ENCODE data around the gene WDR64.
"Not testable (repeated sequence)": the region's sequence is repeated elsewhere in the genome, so short reads cannot be mapped to it uniquely, and the experiment has no call there.

WDR64 gene

GRCh38 chr1:241632987-241633386, 19.1 kb upstream of the WDR64 start:
- no peak for DNase-seq

GRCh38 chr1:241635556-241636152, 16.4 kb upstream of the WDR64 start:
- DNase-seq = no peak

- DNase-seq = no peak
Measured at GRCh38 chr1:241636291-241636690, 15.8 kb upstream of the WDR64 start.

GRCh38 chr1:241637046-241637590, 15.0 kb upstream of the WDR64 start:
- DNase-seq = no peak

- no peak for DNase-seq
Measured at GRCh38 chr1:241637604-241638003, 14.5 kb upstream of the WDR64 start.

- no peak for DNase-seq
Measured at GRCh38 chr1:241638099-241638682, 13.9 kb upstream of the WDR64 start.

GRCh38 chr1:241638909-241639622, 13.0 kb upstream of the WDR64 start:
- DNase-seq = no peak

- no peak for DNase-seq
Measured at GRCh38 chr1:241639623-241640148, 12.4 kb upstream of the WDR64 start.

- DNase-seq = peak in 1 of 2 experiments; percentile 57
Measured at GRCh38 chr1:241640149-241640866, 11.8 kb upstream of the WDR64 start, which contains the start of the genes CHML and OPN3. TSS of gene CHML (minus strand) at chr1:241640369. CDS start at chr1:241635766, 4,603 bp downstream. TSS of gene OPN3 (minus strand) at chr1:241640369. CDS start at chr1:241640254, 115 bp downstream.

GRCh38 chr1:241640867-241641622, 11.0 kb upstream of the WDR64 start:
- no peak for DNase-seq

GRCh38 chr1:241641773-241642592, 10.1 kb upstream of the WDR64 start:
- no peak for DNase-seq

- DNase-seq = no peak
Measured at GRCh38 chr1:241642593-241642944, 9.5 kb upstream of the WDR64 start.

- DNase-seq = no peak
Measured at GRCh38 chr1:241644259-241644658, 7.8 kb upstream of the WDR64 start.

GRCh38 chr1:241645199-241645598, 6.9 kb upstream of the WDR64 start:
- DNase-seq = no peak

- no peak for DNase-seq
Measured at GRCh38 chr1:241646201-241646600, 5.9 kb upstream of the WDR64 start.

- no peak for DNase-seq
Measured at GRCh38 chr1:241647658-241648057, 4.4 kb upstream of the WDR64 start.

GRCh38 chr1:241648159-241648558, 3.9 kb upstream of the WDR64 start:
- no peak for DNase-seq

GRCh38 chr1:241654019-241654418, 1.9 kb downstream of the WDR64 start:
- no peak for DNase-seq

GRCh38 chr1:241654641-241655040, 2.6 kb downstream of the WDR64 start:
- DNase-seq = no peak

- no peak for DNase-seq
Measured at GRCh38 chr1:241658081-241658793, 6.2 kb downstream of the WDR64 start.

- DNase-seq = not testable (repeated sequence)
Measured at GRCh38 chr1:241659016-241659415, 6.9 kb downstream of the WDR64 start.

Measured in cerebellar nuclear complex (tissue), 1 donor.